Left lobe of liver (tissue), 1 donor: ENCODE data around the gene LMAN1L. TPM values are rescaled to one million over a fixed set of nuclear protein-coding genes. Genes with fewer than 3 reads are reported as not detected.

Source experiments
- total RNA-seq: library from RNA; stranded (reverse); gene quantifications from one replicate; pipeline ENCODE4 v1.2.1, GENCODE V29; 2021
- donor health status: DM: no; HTN: yes; CAD: no.

Gene LMAN1L
- total RNA-seq, 1 donor from 2014 or later = not detected

Other genes with a start within 250 kb of the LMAN1L start
- 32.3 TPM for gene CLK3, start 197.0 kb upstream of the LMAN1L start, total RNA-seq
- gene EDC3, start 116.8 kb upstream of the LMAN1L start, total RNA-seq = 13.4 TPM
- gene CYP1A1, start 87.3 kb upstream of the LMAN1L start, total RNA-seq = 1.6 TPM
- gene CYP1A2, start 64.0 kb upstream of the LMAN1L start, total RNA-seq = 120 TPM
- 32.7 TPM for gene CSK, start 30.8 kb upstream of the LMAN1L start, total RNA-seq
- gene CPLX3, start 13.8 kb downstream of the LMAN1L start, total RNA-seq = not detected
- 23.8 TPM for gene ULK3, start 30.3 kb downstream of the LMAN1L start, total RNA-seq
- gene SCAMP2, start 60.5 kb downstream of the LMAN1L start, total RNA-seq = 36.1 TPM
- 33.4 TPM for gene MPI, start 77.2 kb downstream of the LMAN1L start, total RNA-seq
- gene FAM219B, start 94.0 kb downstream of the LMAN1L start, total RNA-seq = 15.8 TPM
- 134 TPM for gene COX5A, start 125.2 kb downstream of the LMAN1L start, total RNA-seq
- 2.1 TPM for gene RPP25, start 143.9 kb downstream of the LMAN1L start, total RNA-seq
- 0.73 TPM for gene SCAMP5, start 182.7 kb downstream of the LMAN1L start, total RNA-seq
- gene PPCDC, start 210.8 kb downstream of the LMAN1L start, total RNA-seq = 5.4 TPM